Measurements from ENCODE around the gene CNTNAP5. TPM values are rescaled to one million over a fixed set of nuclear protein-coding genes. Genes with fewer than 3 reads are reported as not detected.

Gene CNTNAP5
- total and polyA plus RNA-seq, 9 of the 15 experiments (the other 6 are each of a cell fraction or from before 2014, with no cell fraction given) = not detected

GRCh38 chr2:124670187-124670586 is 645.1 kb downstream of the CNTNAP5 start (continued):
- TF ChIP-seq ZMIZ1 (IDR thresholded peaks at IDR 0.05; ENCODE audit: low read depth in 2 of 2, low read length in 2 of 2) (no peak), ILK (tag; IDR thresholded peaks at IDR 0.05; ENCODE audit: borderline replicate concordance, low read depth) (no peak), SIN3B (IDR thresholded peaks at IDR 0.05; ENCODE audit: low read depth) (no peak), DLX4 (CRISPR knock-in tag; IDR thresholded peaks at IDR 0.05) (no peak), HLTF (IDR thresholded peaks at IDR 0.05) (no peak)

- Histone ChIP-seq H3K9ac (ENCODE audit: insufficient read depth in 1 of 2, low read depth in 2 of 2, low read length in 2 of 2) (no peak overlapping the region), H3K4me1 (replicated peaks in 1 of 2; ENCODE audit: control insufficient read depth in 2 of 2, insufficient read depth in 2 of 2, low read length in 2 of 2) (no peaks in the 10 kb centered on the region), H3K9me3 (replicated peaks; ENCODE audit: control insufficient read depth, insufficient read depth, low read depth, low read length) (no peaks in the 10 kb centered on the region; the same call in 1 of the 2 replicates), H4K20me1 (replicated peaks; ENCODE audit: control insufficient read depth, insufficient read depth, low read length) (no peaks in the 10 kb centered on the region), H3K9me1 (ENCODE audit: control insufficient read depth, insufficient read depth, low read length) (no peaks in the 10 kb centered on the region), H3K27me3 (ENCODE audit: control insufficient read depth in 2 of 2, insufficient read depth in 2 of 2, low read length in 2 of 2) (no peaks in the 10 kb centered on the region), H3K79me2 (ENCODE audit: control insufficient read depth, insufficient read depth, low read length) (no peaks in the 10 kb centered on the region), H2AFZ (ENCODE audit: low read depth, low read length) (no peak overlapping the region), H3K4me3 (no peak overlapping the region), H3K27ac (ENCODE audit: extremely low read depth, low read depth, low read length) (no peak overlapping the region), H3K4me2 (ENCODE audit: insufficient read depth, low read length) (no peak overlapping the region), H3K36me3 (ENCODE audit: control insufficient read depth, insufficient read depth, low read length) (no peaks in the 10 kb centered on the region)
- DNase-seq (ENCODE audit: extremely low read depth in 1 of 4, low spot score in 3 of 4) (no peak), ATAC-seq (no peak), FAIRE-seq (no peak)
- CTCF ChIA-PET (ENCODE audit: low intra/inter-chr PET ratio) = no interaction called here
- in situ Hi-C loops (cut with MboI) (no loop called here), intact Hi-C loops (cut with micrococcal nuclease) (no loop called here)
- 0% methylated on average over 2 of the region's 2 CpGs for WGBS (ENCODE audit: insufficient coverage, low coverage, missing lambda C conversion rate)
- POLR2A ChIA-PET = no interaction called here
- BruUV-seq (replicated peaks) = no TSS peak
- no peak for TF ChIP-seq CHD7 (IDR thresholded peaks at IDR 0.05; ENCODE audit: low read depth, low read length)
These were observed 653.0 kb downstream of the CNTNAP5 start for GRCh38 chr2:124678043-124678442.

All from K562 (cell line).